ENCODE results near the gene ORAI1.

DNA sequence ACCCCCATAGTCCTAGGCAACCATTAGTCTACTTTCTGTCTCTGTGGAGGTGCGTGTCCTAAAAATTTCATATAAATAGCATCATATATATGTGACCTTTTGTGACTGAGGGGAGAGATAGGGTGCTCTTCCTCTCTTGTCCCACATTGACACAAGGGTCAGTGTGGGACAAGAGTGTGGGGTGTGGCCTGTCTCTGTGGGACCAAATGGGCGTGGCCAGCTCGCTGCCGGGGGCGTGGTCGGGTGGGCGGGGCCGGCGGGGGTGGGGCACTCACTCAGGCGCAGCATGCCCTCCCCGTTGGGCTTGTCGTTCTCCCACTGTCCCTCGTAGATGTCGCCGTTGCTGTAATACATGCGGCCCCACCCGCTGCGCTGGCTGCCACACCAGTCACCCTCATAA is 27.7 kb downstream of the ORAI1 start:
- TF ChIP-seq GTF3A (CRISPR knock-in tag; conservative IDR thresholded peaks at IDR 0.05) (no peak), ZNF274 (CRISPR knock-in tag; IDR thresholded peaks at IDR 0.05) (no peak), BRD4 (CRISPR knock-in tag; IDR thresholded peaks at IDR 0.05) (no peak), ZNF331 (CRISPR knock-in tag; IDR thresholded peaks at IDR 0.05) (no peak), ZNF317 (CRISPR knock-in tag; IDR thresholded peaks at IDR 0.05) (no peak), ZSCAN30 (CRISPR knock-in tag; IDR thresholded peaks at IDR 0.05) (no peak), ZSCAN21 (CRISPR knock-in tag; IDR thresholded peaks at IDR 0.05; ENCODE audit: borderline replicate concordance) (no peak)
- TF ChIP-seq, protein P1, sequence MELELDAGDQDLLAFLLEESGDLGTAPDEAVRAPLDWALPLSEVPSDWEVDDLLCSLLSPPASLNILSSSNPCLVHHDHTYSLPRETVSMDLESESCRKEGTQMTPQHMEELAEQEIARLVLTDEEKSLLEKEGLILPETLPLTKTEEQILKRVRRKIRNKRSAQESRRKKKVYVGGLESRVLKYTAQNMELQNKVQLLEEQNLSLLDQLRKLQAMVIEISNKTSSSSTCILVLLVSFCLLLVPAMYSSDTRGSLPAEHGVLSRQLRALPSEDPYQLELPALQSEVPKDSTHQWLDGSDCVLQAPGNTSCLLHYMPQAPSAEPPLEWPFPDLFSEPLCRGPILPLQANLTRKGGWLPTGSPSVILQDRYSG (CRISPR knock-in tag; IDR thresholded peaks at IDR 0.05) = no peak
- TF ChIP-seq, protein P2, sequence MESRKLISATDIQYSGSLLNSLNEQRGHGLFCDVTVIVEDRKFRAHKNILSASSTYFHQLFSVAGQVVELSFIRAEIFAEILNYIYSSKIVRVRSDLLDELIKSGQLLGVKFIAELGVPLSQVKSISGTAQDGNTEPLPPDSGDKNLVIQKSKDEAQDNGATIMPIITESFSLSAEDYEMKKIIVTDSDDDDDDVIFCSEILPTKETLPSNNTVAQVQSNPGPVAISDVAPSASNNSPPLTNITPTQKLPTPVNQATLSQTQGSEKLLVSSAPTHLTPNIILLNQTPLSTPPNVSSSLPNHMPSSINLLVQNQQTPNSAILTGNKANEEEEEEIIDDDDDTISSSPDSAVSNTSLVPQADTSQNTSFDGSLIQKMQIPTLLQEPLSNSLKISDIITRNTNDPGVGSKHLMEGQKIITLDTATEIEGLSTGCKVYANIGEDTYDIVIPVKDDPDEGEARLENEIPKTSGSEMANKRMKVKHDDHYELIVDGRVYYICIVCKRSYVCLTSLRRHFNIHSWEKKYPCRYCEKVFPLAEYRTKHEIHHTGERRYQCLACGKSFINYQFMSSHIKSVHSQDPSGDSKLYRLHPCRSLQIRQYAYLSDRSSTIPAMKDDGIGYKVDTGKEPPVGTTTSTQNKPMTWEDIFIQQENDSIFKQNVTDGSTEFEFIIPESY (CRISPR knock-in tag; IDR thresholded peaks at IDR 0.05) = no peak
- TF ChIP-seq, protein P3, sequence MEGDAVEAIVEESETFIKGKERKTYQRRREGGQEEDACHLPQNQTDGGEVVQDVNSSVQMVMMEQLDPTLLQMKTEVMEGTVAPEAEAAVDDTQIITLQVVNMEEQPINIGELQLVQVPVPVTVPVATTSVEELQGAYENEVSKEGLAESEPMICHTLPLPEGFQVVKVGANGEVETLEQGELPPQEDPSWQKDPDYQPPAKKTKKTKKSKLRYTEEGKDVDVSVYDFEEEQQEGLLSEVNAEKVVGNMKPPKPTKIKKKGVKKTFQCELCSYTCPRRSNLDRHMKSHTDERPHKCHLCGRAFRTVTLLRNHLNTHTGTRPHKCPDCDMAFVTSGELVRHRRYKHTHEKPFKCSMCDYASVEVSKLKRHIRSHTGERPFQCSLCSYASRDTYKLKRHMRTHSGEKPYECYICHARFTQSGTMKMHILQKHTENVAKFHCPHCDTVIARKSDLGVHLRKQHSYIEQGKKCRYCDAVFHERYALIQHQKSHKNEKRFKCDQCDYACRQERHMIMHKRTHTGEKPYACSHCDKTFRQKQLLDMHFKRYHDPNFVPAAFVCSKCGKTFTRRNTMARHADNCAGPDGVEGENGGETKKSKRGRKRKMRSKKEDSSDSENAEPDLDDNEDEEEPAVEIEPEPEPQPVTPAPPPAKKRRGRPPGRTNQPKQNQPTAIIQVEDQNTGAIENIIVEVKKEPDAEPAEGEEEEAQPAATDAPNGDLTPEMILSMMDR (CRISPR knock-in tag; IDR thresholded peaks at IDR 0.05) = no peak
- TF ChIP-seq, protein P4, sequence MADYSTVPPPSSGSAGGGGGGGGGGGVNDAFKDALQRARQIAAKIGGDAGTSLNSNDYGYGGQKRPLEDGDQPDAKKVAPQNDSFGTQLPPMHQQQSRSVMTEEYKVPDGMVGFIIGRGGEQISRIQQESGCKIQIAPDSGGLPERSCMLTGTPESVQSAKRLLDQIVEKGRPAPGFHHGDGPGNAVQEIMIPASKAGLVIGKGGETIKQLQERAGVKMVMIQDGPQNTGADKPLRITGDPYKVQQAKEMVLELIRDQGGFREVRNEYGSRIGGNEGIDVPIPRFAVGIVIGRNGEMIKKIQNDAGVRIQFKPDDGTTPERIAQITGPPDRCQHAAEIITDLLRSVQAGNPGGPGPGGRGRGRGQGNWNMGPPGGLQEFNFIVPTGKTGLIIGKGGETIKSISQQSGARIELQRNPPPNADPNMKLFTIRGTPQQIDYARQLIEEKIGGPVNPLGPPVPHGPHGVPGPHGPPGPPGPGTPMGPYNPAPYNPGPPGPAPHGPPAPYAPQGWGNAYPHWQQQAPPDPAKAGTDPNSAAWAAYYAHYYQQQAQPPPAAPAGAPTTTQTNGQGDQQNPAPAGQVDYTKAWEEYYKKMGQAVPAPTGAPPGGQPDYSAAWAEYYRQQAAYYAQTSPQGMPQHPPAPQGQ (CRISPR knock-in tag; IDR thresholded peaks at IDR 0.05; ENCODE audit: borderline replicate concordance) = no peak
